TTC549 (cell line): Measurements from ENCODE around the gene SUN5.

Experiments used
- FAIRE-seq: peaks from 2 replicates; lab custom pipeline; 2012; peaks lifted over from hg19 to GRCh38; lab: Jason Lieb, UNC

The SUN5 gene

DNA sequence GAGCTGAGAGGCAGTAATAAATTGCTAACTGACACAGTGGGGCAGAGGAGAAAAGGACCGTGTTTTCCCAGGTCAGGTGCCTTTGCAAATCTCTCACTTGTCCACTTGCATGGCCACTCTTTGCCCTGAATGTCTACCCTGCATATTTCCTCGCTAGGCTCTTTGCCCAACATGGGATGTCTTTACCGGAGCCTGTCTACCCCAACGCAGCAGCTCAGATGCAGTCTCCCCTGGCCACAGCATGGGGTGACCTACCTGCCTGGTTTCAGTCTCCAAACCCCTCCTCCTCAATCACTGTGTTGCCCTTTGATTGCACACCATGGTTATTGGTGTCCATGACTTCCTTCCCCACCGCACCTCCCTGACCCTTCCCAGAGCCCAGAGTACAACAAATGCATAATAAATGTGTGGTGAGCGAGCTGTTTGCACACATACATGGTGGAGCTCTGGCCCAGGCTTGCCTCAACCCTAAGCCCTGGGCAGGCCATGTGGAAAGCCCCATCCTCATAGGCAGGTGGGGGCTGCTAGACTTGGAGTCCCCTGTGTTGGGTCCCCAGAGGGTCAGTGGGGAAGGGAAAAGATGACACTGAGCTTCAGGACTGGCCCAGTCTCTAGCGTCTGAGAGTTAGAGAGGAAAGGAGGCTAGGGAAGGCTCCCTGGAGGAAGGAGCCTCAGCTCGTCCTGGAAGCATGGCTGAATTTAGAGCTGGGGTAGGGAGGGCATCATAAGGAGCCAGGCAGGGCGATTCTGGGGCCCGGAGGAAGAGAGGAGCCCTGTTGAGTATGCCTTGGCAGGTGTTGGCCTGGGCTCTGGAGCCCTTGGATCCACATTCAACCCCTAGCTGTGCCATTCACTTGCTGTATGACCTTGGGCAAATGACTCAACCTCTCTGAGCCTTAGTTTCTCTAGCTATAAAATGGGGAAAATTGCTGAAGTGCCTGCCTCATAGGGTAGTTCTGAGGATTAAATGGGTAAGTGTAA is 22.8 kb upstream of the SUN5 start:
- FAIRE-seq, result no peak

DNA sequence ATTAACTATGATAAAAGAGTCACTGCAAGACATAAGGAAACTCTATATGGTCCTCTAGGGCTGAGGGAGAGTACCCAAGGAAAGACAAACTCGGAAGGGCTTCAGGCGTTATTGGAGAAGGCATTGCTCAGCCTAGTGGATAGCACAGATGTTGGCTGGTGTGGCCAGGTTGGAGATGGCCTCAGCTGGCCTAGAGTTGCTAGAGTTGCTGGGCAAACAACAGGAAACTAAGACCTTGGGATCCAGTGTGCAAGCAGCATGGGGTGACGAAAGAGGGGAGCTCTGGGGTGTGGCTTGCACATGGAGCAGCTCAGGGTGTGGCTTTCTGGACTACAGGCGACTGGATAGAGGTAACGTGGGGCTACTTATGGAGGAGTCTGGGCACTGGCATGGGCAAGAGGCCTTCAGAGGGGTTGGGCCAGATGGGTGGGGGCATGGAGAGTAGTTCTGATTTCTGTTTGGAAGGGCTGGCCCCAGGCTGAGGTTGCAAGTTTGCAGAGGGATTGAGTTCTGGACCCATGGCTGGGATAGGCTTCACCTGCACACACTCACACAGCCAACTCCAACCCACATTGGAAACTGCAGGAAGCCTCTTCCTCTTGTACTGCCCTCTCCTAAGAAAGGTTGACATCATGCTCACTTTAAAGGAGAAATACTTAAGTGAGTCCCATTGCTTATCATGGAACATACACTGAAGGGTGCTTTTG is 22.0 kb upstream of the SUN5 start:
- no peak for FAIRE-seq

DNA sequence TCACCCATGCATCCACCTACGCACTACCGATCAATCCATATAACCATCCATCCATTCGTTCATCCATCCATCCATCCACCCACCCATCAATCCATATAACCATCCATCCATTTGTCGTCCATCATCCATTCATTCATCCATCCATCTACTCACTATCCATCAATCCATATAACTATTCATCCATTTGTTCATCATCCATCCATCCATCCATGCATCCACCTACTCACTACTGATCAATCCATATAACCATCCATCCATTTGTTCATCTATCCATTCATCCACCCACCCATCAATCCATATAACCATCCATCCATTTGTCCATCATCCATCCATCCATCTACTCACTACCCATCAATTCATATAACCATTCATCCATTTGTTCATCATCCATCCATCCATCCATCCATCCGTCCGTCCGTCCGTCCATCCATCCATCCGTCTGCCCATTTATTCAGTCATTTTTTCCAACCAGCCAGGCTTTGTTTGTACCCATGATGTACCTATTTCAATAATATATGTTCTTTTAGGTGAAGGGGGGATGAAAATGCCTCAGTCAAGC is 21.2 kb upstream of the SUN5 start:
- FAIRE-seq, result no peak

GRCh38 chr20:33024609-33025317 is 20.5 kb upstream of the SUN5 start:
- FAIRE-seq, result no peak

DNA sequence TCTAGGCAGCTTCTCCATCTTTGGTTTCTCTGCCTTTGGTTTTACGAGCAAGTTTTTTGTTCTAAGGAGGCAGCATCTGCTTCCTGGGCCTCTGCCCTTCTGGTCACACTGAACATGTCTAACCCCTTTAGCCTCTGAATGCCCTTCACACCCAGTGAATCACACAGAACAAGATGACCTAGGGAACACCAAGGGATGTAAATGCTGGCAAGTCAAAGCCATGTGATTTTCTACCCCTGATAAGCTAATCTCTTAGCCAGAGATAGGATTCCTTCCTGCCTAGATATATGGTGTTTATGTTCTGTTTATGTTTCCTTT is 20.0 kb upstream of the SUN5 start:
- FAIRE-seq, result no peak

DNA sequence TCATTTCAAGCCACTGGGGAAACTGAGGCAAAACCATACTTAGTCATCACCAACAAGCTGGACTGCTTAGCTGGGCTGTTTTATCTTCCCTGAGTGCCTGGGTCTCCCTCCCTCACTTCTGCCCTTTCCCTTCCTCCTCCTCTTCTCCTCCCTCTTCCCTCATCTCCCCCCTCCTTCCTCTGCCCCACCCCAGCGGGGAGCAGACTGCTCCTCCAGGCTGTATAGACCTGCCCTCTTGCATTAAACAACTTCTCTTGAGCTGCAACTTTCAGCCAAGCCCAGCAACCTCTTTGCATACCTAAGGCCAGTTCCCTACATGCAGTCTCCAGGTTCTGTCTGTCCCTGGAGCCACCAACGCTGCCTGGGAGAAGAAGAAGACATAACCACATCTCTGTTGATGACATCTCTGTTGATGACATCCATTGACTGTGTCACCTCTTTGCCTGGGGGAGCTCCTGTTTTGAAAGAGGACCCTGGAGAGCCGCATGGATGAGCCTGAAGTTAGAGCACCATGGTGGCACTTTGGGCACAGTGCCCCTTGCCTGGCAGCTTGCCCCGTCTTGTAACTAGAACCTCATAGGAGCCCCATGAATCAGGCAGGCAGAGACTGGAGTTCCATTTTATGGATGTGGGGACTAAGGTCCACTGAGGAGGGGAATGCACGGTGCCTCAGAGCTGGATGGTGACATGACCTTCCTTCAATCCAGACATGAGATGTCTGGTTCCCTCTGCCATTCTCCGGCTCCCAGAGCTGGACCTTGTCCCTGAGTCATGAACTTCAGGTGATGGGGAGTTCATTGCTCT is 19.4 kb upstream of the SUN5 start:
- FAIRE-seq, result no peak

GRCh38 chr20:33022694-33023438 is 18.6 kb upstream of the SUN5 start:
- FAIRE-seq, result no peak

DNA sequence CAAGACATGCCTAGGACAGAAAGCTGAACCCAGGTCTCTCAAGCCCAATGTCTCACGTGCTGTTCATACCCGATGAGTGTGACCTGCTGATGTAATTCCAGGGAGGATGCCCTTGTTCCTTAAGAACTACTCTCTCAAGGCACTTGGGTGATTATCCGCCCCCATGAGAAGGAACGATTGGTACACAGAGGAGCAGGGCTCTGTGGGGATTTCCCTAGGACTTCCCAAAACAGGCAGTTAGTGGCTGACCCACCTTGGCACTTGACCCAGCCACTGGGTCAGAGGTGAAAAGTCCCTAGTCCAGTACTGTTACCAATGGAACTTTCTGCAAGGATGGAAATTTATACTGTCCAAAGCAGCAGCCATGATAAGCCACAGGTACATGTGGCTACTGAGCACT is 18.1 kb upstream of the SUN5 start:
- no peak for FAIRE-seq

GRCh38 chr20:33021879-33022278 is 17.6 kb upstream of the SUN5 start:
- no peak for FAIRE-seq

- no peak for FAIRE-seq
Observed at GRCh38 chr20:33020278-33021161, 16.3 kb upstream of the SUN5 start.

- no peak for FAIRE-seq
Observed at GRCh38 chr20:33019465-33020277, 15.4 kb upstream of the SUN5 start.

GRCh38 chr20:33018169-33018931 is 14.1 kb upstream of the SUN5 start:
- FAIRE-seq, result no peak

- no peak for FAIRE-seq
Observed at GRCh38 chr20:33017542-33017941, 13.3 kb upstream of the SUN5 start.

DNA sequence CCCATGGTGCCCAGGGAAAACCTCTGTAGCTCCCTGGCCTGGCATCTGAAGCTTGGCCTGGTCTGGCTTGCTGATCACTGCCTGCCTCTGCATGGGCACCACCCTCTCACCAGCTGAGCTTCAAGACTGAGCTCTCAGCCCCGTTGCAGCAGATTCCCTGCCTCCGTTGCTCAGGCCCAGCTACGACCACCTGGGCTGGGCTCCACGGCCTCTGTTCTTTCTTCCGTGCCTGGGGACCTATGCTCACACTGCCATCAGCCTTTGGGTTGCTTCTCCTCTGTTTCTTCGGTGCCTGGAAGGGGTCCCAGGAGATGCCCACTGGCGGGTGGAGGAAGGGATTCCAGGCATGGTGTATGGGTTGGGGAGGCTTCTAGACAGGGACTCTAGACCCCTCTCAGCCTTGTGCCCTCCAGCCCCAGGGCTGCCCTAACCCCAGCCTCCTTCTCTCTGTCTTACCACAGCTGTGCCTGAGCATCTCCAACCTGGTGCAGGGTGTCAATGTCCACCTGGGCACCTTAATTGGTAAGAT is 12.4 kb upstream of the SUN5 start:
- no peak for FAIRE-seq

DNA sequence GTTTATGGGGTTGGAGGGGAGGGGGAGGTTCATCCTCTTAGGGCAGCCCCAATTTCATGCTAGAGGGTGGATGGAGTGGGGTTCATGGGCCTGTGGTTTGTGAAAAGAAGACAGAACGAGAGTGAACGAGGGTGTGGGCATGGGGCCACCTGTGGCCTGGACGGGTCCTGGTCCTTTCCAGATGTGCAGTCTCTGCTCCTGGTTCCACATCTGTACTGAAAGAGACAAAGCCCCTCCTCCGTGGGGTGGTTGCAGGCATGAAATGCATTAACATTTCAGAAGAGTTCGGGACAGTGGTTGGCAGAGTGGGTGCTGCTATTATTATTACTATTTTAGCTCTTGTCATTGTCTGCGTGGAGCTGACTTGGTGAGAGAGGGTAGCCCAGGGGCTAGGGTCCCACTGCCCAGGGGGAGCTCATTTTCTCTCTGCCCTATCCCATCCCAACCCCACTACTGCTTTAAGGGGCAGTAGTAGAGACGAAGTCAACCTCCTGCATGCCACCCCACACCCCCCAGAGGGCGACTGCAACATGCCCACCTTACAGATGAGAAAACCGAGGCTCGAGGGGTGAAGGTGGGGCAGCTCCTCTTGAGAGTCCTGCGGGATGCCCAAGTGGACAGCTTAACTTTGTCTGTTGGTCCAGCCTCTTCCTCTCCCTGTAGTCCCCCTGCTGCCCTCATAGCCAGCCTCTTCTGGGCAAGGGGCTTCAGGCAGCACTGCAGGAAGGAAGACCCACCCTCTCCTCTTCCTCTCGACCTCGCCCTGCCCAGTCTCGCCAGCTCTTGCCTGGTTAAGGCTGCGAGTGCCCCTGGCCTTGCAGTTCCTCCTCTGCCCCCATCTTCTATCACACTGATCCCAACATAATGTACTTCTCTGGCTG is 11.7 kb upstream of the SUN5 start:
- no peak for FAIRE-seq

- no peak for FAIRE-seq
Observed at GRCh38 chr20:33015114-33015484, 10.9 kb upstream of the SUN5 start.
